Body of pancreas (tissue), 4 donors: Measurements from ENCODE around the gene MGAM2. TPM values are rescaled to one million over a fixed set of nuclear protein-coding genes. Genes with fewer than 3 reads are reported as not detected.

Source experiments
- ATAC-seq: fragments of 150-250 bp; one replicate; pipeline ENCODE4 v1.9.1; 2016
- DNase-seq, 4 donors: peaks; one replicate each; pipeline ENCODE4 v3.0.0-alpha.2; 2019
- H3K27ac ChIP-seq, 4 donors: fragments of 200-600 bp; sonication (generic); 1 replicate in 3 of 4; 2 replicates in 1 of 4; pipeline versions ENCODE4 v1.5.1 to v1.6.1; 2016 to 2019; ENCODE audit warnings: mild to moderate bottlenecking in 1 of 4, mixed read lengths in 1 of 4, moderate library complexity in 1 of 4
- H3K27me3 ChIP-seq, 2 donors: fragments of 200-600 bp; sonication (generic); one replicate each; pipeline ENCODE4 v1.6.0; 2016; ENCODE audit warnings: mild to moderate bottlenecking in 1 of 2
- H3K36me3 ChIP-seq, 2 donors: fragments of 200-600 bp; sonication (generic); replicated peaks in 1 of 2; 2 replicates each; pipeline ENCODE4 v1.5.1; 2016; ENCODE audit warnings: low read depth in 2 of 2; ENCODE audit not compliant: insufficient read depth in 1 of 2
- H3K4me1 ChIP-seq: fragments of 200-600 bp; sonication (generic); one replicate; pipeline ENCODE4 v1.6.0; 2016
- H3K4me3 ChIP-seq, 2 donors: fragments of 200-600 bp; sonication (generic); 1 replicate in 1 of 2; 2 replicates in 1 of 2; pipeline ENCODE4 v1.5.1; 2016 to 2019
- H3K9me3 ChIP-seq, 3 donors: fragments of 200-600 bp; sonication (generic); 1 replicate in 2 of 3; 2 replicates in 1 of 3; pipeline ENCODE4 v1.5.1; 2016
- POLR2A ChIP-seq, 3 donors: fragments of 450-650 bp; IDR thresholded peaks; one replicate each; pipeline ENCODE4 v1.6.1; 2016; ENCODE audit warnings: antibody characterized with exemption in 3 of 3, mild to moderate bottlenecking in 2 of 3
- WGBS, 2 donors: methylation state at CpG; one replicate each; pipeline ENCODE4 v1.1.5; 2017; 5-methylcytosine and 5-hydroxymethylcytosine counted together
- intact Hi-C: fragments of 100-400 bp; cut with DNase I; formaldehyde crosslinking; loops from one replicate; pipeline ENCODE4 v1.15.1; 2023
- total RNA-seq, 2 donors: library from RNA; depleted of rRNA; stranded (reverse); fragments of >200 nt; gene quantifications; one replicate each; pipeline ENCODE4 v1.1.0, GENCODE V29; 2016
- TF ChIP-seq, protein P1 (sequence below), 7 experiments: fragments of 450-650 bp in 4 of 7; fragments of 200-600 bp in 3 of 7; sonication (generic) in 3 of 7; IDR thresholded peaks; one replicate each; pipeline ENCODE4 v1.5.1; 2016 to 2019; ENCODE audit warnings: antibody characterized with exemption in 7 of 7

Gene MGAM2
- total RNA-seq, 2 donors from 2014 or later: 9.3 to 10.9 TPM

DNA sequence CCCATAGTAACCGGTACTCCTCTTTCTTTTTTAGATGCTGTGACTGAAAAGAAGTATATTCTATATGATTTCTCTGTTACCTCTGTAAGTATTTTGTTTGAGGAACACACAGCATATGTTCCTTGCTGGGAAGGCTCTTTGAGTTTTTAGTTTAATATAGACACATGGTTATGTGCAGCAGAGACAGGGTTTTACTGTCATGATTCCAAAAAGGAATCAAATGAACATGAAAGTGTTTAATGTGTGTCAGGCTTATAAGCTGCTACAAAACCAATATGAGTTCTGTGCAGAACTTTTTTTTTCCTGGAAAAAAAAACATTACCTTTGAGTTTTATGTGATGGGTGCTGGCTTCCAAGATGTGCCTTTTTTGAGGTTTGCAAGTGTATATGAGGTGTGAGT, 50.4 kb downstream of the MGAM2 start:
- TF ChIP-seq, protein P1, sequence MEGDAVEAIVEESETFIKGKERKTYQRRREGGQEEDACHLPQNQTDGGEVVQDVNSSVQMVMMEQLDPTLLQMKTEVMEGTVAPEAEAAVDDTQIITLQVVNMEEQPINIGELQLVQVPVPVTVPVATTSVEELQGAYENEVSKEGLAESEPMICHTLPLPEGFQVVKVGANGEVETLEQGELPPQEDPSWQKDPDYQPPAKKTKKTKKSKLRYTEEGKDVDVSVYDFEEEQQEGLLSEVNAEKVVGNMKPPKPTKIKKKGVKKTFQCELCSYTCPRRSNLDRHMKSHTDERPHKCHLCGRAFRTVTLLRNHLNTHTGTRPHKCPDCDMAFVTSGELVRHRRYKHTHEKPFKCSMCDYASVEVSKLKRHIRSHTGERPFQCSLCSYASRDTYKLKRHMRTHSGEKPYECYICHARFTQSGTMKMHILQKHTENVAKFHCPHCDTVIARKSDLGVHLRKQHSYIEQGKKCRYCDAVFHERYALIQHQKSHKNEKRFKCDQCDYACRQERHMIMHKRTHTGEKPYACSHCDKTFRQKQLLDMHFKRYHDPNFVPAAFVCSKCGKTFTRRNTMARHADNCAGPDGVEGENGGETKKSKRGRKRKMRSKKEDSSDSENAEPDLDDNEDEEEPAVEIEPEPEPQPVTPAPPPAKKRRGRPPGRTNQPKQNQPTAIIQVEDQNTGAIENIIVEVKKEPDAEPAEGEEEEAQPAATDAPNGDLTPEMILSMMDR (IDR thresholded peaks at IDR 0.05): no peak
- no peak for TF ChIP-seq POLR2A (IDR thresholded peaks at IDR 0.05)
- intact Hi-C loops: no loop called here
- H3K4me1 ChIP-seq: no peaks in the 10 kb centered on the region
- ATAC-seq: no peak
- WGBS, 2 donors: 86 to 94% methylated on average over 1 of the region's 1 CpG
- no peak for DNase-seq
- no peaks in the 10 kb centered on the region for H3K9me3 ChIP-seq
- H3K36me3 ChIP-seq: peaks cover 0 to 4% of the 10 kb centered on the region in 2 donors
- no peaks in the 10 kb centered on the region for H3K27me3 ChIP-seq
- no peak overlapping the region for H3K27ac ChIP-seq
- H3K4me3 ChIP-seq: no peak overlapping the region

DNA sequence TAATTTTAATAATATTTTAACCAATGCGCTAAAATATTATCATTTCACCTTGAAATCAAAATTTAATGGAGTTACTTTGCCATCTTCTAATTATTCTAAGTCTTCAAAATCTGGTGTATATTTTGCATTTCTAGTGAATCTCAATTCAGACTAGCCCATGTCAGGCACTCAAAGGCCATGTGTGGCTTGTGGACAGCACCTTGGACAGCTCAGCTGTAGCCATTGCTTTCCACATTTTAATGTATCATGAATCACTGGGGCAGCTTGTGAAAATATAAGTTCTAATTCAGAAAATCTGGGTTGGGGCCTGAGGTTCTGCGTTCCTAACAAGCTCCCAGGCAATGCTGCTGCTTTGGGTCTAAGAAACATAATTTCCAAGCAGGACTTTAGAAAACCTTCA, 57.2 kb downstream of the MGAM2 start:
- 88 to 90% methylated on average over 2 of the region's 2 CpGs for WGBS, 2 donors
- Histone ChIP-seq H3K27me3 (no peaks in the 10 kb centered on the region), H3K36me3 (peaks cover under 1 to 6% of the 10 kb centered on the region in 2 donors), H3K27ac (no peak overlapping the region), H3K9me3 (no peaks in the 10 kb centered on the region), H3K4me3 (no peak overlapping the region), H3K4me1 (peaks cover 15% of the 10 kb centered on the region)
- ATAC-seq (no peak), DNase-seq (no peak)
- intact Hi-C loops: no loop called here
- TF ChIP-seq POLR2A (IDR thresholded peaks at IDR 0.05): no peak
- TF ChIP-seq, protein P1 (IDR thresholded peaks at IDR 0.05): no peak

DNA sequence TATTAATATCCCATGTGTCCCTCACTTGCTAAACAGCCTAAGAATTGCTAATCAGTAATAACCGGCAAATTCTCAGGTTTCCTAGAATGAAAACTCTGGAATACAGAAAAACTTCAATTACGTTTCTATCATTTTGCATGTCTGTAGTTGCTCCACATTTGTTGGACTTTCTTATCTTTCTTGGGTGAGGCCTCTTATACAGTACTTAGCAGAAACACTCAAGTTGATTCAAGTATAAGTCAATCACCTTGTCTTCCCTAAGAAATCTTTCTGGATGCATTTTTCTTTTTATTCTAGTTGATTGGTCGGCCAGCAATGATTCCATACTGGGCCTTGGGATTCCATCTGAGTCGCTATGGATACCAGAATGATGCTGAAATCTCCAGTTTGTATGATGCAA, 61.4 kb downstream of the MGAM2 start:
- DNase-seq: no peak
- Histone ChIP-seq H3K27ac (no peak overlapping the region), H3K4me3 (no peak overlapping the region), H3K9me3 (no peaks in the 10 kb centered on the region), H3K36me3 (peaks cover 2 to 6% of the 10 kb centered on the region in 2 donors), H3K4me1 (peaks cover 15% of the 10 kb centered on the region), H3K27me3 (no peaks in the 10 kb centered on the region)
- ATAC-seq: no peak
- intact Hi-C loops: no loop called here
- TF ChIP-seq POLR2A (IDR thresholded peaks at IDR 0.05): no peak
- TF ChIP-seq, protein P1 (IDR thresholded peaks at IDR 0.05): no peak
- WGBS, 2 donors: 75 to 93% methylated on average over 4 of the region's 4 CpGs

DNA sequence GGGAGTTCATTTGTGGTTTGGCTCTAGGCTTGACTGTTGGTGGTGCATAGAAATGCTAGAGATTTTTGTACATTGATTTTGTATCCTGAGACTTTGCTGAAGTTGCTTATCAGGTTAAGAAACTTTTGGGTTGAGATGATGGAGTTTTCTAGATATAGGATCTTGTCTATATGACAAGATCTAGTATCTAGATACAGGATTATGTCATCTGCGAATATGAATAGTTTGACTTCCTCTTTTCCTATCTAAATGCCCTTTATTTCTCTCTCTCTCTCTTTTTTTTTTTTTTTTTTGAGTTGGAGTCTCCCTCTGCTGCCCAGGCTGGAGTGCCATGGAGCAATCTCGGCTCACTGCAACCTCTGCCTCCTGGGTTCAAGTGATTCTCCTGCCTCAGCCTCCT, 62.9 kb downstream of the MGAM2 start:
- Histone ChIP-seq H3K36me3 (peaks cover under 1 to 6% of the 10 kb centered on the region in 2 donors), H3K27ac (no peak overlapping the region), H3K27me3 (no peaks in the 10 kb centered on the region), H3K9me3 (no peaks in the 10 kb centered on the region), H3K4me1 (peaks cover 15% of the 10 kb centered on the region), H3K4me3 (no peak overlapping the region)
- WGBS, 2 donors: 78 to 93% methylated on average over 1 to 2 of the region's 2 CpGs
- TF ChIP-seq, protein P1 (IDR thresholded peaks at IDR 0.05): no peak
- TF ChIP-seq POLR2A (IDR thresholded peaks at IDR 0.05): no peak
- DNase-seq: no peak
- intact Hi-C loops: no loop called here
- no peak for ATAC-seq

DNA sequence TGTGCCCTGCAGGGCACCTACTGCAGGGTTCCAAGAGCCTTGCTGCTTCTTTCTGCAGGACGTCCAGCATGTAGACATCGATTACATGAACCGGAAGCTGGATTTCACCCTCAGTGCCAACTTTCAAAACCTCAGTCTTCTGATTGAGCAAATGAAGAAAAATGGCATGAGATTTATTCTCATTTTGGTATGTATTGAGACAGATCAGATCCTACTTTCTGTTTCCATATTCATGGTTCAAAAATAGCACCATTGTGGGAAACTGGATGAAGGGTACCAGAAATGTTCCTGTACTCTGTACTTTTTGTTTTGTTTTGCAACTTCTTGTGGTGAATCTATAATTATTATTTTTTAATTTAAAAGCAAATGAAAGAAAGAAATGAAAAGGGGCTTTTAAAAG, 64.1 kb downstream of the MGAM2 start:
- H3K4me1 ChIP-seq: peaks cover 6% of the 10 kb centered on the region
- H3K36me3 ChIP-seq: peaks cover 0 to 6% of the 10 kb centered on the region in 2 donors
- H3K27me3 ChIP-seq: no peaks in the 10 kb centered on the region
- ATAC-seq: no peak
- no peaks in the 10 kb centered on the region for H3K9me3 ChIP-seq
- DNase-seq: no peak
- TF ChIP-seq POLR2A (IDR thresholded peaks at IDR 0.05): no peak
- TF ChIP-seq, protein P1 (IDR thresholded peaks at IDR 0.05): no peak
- H3K27ac ChIP-seq: no peak overlapping the region
- intact Hi-C loops: no loop called here
- H3K4me3 ChIP-seq: no peak overlapping the region
- WGBS, 2 donors: 84 to 89% methylated on average over 3 of the region's 3 CpGs
